BJ (cell line): ENCODE measurements around the gene PARD3B. TPM values are rescaled to one million over a fixed set of nuclear protein-coding genes. Genes with fewer than 3 reads are reported as not detected.

Experiments
- CTCF ChIA-PET: fragments of 350-600 bp; formaldehyde crosslinking; extraction: SDS; loops from one replicate; lab custom pipeline; 2021; ENCODE audit warnings: antibody characterized with exemption, inconsistent platforms; lab: Yijun Ruan, JAX
- POLR2A ChIA-PET: fragments of 300-600 bp; sonication (Branson Sonifier 250); formaldehyde crosslinking; extraction: SDS; loops from one replicate; lab custom pipeline; 2021; ENCODE audit warnings: antibody characterized with exemption; lab: Charles Lee
- DNase-seq: peaks from one replicate; pipeline ENCODE4 v3.0.0-alpha.2; 2011; ENCODE audit warnings: low read depth
- H3K27me3 ChIP-seq: 2 replicates; pipeline ENCODE4 v1.6.0; 2011; ENCODE audit warnings: low read length; ENCODE audit not compliant: control insufficient read depth, insufficient read depth
- H3K36me3 ChIP-seq: 2 replicates; pipeline ENCODE4 v1.5.1; 2011; ENCODE audit warnings: low read length; ENCODE audit not compliant: control insufficient read depth, insufficient read depth
- H3K4me3 ChIP-seq: 2 replicates; pipeline ENCODE4 v1.5.1; 2011; ENCODE audit warnings: low read depth, mild to moderate bottlenecking, control low read depth, low read length
- polyA plus RNA-seq: library from polyadenylated mRNA; depleted of rRNA; stranded (reverse); fragments of >200 nt; gene quantifications from 2 replicates; pipeline ENCODE4 v1.2.3, GENCODE V29; 2011
- TF ChIP-seq, protein P1 (sequence below): IDR thresholded peaks from 2 replicates; pipeline ENCODE4 v1.5.1; 2011; ENCODE audit warnings: low read depth, mild to moderate bottlenecking, control low read depth, inconsistent platforms, low read length, moderate library complexity; ENCODE audit not compliant: insufficient read depth

PARD3B gene
- polyA plus RNA-seq, 1 experiment, result 7.1 TPM

DNA sequence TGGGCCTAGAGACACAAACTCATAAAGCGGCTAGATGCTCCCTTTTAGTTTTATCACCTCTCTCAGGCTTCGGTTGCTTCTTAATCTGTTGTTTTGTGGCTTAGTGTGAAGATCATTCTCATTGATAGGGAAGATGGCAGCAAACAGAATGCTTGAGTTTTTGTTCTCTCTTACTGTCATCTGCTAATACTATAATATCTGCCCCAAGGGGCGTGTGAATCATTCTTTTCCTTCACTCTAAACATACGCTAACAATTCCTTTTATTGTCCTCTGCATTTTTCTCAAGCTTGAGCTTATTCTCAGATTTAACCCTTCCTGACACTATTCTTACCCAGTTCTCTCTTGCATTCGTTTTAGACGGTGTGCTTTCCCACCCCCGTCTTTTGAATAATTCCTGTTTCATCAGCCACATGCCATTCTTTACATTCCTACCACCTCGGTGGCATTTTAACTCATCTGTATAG, 813.1 kb downstream of the PARD3B start:
- ChIA-PET CTCF (interaction anchor here (1.1 kb wide), 1 partner anchor 12 kb away, joined by 4 read pairs; no protein-coding TSS in a partner anchor), POLR2A (no interaction called here)
- no peak overlapping the region for H3K4me3 ChIP-seq
- H3K36me3 ChIP-seq, result no peaks in the 10 kb centered on the region
- DNase-seq, result peak; percentile 41
- no peaks in the 10 kb centered on the region for H3K27me3 ChIP-seq
- TF ChIP-seq, protein P1, sequence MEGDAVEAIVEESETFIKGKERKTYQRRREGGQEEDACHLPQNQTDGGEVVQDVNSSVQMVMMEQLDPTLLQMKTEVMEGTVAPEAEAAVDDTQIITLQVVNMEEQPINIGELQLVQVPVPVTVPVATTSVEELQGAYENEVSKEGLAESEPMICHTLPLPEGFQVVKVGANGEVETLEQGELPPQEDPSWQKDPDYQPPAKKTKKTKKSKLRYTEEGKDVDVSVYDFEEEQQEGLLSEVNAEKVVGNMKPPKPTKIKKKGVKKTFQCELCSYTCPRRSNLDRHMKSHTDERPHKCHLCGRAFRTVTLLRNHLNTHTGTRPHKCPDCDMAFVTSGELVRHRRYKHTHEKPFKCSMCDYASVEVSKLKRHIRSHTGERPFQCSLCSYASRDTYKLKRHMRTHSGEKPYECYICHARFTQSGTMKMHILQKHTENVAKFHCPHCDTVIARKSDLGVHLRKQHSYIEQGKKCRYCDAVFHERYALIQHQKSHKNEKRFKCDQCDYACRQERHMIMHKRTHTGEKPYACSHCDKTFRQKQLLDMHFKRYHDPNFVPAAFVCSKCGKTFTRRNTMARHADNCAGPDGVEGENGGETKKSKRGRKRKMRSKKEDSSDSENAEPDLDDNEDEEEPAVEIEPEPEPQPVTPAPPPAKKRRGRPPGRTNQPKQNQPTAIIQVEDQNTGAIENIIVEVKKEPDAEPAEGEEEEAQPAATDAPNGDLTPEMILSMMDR, result no peak

DNA sequence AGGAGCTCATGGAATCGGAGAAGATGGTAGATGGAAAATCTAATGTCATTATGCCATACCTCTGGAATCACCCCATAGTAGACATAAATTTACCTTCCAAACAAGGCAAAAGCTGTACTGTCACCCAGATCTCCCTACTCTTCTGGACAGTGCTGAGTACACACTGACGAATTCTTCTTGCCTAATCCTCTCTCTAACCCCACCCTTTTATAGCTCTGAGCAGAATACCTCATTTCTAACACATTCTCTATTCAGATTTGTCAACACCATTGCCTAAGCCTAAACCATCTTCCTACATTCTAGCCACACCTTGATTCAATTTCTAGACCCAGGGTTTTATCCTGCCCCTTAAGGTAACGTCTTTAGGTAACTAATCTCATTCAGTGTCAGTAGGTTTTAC, 816.0 kb downstream of the PARD3B start:
- TF ChIP-seq, protein P1, result no peak
- Histone ChIP-seq H3K27me3 (no peaks in the 10 kb centered on the region), H3K36me3 (no peaks in the 10 kb centered on the region), H3K4me3 (no peak overlapping the region)
- DNase-seq, result no peak
- CTCF ChIA-PET, result interaction anchor here (0.5 to 1.4 kb wide), 2 partner anchors 10 to 185 kb away, joined by 3 to 4 read pairs; no protein-coding TSS in a partner anchor
- POLR2A ChIA-PET, result no interaction called here

DNA sequence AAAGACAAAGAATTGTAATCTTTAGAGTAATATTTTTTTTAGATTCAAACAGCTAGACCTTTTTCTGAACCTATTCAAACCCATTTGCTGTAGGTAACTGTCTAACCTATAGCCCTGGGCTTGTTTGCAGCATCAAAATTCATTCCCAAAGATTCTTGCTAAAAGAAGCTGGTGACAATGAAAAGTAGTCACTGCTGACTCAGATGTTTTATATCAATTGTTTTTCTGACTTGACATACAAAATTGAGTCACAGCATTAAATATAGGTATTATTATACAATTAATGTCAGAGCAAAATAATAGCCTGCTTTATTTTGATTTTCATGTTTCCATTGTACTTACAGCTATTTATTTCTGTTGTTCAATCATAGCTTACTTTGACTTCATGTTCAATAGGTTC, 816.7 kb downstream of the PARD3B start:
- TF ChIP-seq, protein P1, result no peak
- CTCF ChIA-PET, result interaction anchor here (1.4 kb wide), 1 partner anchor 9 kb away, joined by 4 read pairs; no protein-coding TSS in a partner anchor
- Histone ChIP-seq H3K27me3 (no peaks in the 10 kb centered on the region), H3K4me3 (no peak overlapping the region), H3K36me3 (no peaks in the 10 kb centered on the region)
- no peak for DNase-seq
- POLR2A ChIA-PET, result no interaction called here

DNA sequence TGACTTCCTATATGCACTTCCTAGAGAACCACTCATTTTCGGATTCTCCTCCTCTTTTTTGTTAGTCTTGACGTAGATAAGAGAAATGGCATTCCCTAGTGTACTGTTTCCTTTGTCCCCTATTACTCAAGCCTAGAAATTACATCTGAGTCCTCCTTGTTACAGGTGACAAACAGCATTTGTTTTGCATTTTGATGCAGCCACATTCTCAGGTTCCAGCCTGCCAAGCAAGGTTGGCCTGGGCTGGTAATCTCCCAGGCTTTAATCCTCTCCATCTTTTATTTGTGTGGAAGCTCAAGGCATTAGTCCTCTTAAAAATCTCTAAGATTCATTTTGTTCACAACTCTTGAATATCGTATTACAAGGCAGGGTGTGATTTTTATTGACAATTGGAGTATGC, 819.0 kb downstream of the PARD3B start:
- DNase-seq, result no peak
- ChIA-PET POLR2A (no interaction called here), CTCF (no interaction called here)
- Histone ChIP-seq H3K4me3 (no peak overlapping the region), H3K27me3 (no peaks in the 10 kb centered on the region), H3K36me3 (no peaks in the 10 kb centered on the region)
- TF ChIP-seq, protein P1, result no peak

DNA sequence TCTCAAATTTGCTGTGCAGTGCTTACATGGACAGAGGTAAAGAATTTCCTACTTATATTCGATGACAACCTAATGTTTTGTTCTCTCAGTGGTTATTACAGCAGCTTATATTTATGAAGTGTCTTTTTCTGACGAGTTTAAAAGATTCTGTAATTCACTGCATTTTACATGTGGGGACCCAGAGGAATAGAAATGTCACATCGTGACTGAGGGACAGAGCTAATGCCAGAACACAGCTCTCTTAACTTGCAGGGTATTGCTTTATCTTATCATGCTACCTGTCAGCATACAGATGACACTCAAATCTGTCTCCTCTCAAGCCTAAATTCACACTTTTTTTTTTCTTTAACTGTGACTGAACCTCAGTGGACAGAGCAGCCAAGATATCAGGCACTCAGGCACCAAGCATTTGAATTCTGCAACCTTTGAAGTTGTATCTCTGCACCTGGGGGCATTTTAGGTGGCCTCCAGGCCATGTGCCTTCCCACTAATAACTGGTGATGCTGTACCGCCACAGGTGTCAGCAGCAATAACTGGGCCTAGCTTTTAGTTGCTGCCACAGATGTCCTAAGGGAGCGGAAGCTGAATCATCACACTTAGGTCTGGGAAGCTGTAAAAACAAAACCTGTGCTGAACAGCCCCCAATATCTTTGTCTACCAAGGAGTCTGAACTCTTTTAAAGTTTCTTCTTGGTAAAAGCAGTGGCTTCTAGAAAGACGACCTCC, 821.2 kb downstream of the PARD3B start:
- no peaks in the 10 kb centered on the region for H3K36me3 ChIP-seq
- no peaks in the 10 kb centered on the region for H3K27me3 ChIP-seq
- CTCF ChIA-PET, result no interaction called here
- no peak overlapping the region for H3K4me3 ChIP-seq
- POLR2A ChIA-PET, result interaction anchor here (0.6 kb wide), 1 partner anchor 23 kb away, joined by 3 read pairs; no protein-coding TSS in a partner anchor
- TF ChIP-seq, protein P1, result no peak
- no peak for DNase-seq
